ENCODE results near the gene ARMC8.

ARMC8 gene

DNA sequence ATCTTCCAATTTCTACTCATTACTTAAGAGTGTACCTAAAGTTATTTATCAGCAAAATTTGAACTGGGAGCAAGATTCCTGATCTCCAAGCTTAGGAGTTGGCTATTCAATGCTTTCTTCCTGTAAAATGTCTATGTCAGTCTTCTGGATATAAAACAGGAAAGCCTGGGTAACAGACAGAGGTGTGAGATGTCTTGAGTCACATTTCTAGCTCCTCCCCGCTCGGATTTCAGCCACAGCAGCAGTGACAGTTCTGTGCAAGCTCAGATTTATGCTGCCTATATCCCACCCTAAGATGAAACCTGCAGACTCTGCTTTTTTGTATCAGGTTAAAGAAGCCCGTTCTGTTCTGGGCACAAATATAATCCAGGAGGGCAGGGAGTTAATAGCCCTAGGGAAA lies 2.1 kb upstream of the ARMC8 start:
- TF ChIP-seq, protein P1, sequence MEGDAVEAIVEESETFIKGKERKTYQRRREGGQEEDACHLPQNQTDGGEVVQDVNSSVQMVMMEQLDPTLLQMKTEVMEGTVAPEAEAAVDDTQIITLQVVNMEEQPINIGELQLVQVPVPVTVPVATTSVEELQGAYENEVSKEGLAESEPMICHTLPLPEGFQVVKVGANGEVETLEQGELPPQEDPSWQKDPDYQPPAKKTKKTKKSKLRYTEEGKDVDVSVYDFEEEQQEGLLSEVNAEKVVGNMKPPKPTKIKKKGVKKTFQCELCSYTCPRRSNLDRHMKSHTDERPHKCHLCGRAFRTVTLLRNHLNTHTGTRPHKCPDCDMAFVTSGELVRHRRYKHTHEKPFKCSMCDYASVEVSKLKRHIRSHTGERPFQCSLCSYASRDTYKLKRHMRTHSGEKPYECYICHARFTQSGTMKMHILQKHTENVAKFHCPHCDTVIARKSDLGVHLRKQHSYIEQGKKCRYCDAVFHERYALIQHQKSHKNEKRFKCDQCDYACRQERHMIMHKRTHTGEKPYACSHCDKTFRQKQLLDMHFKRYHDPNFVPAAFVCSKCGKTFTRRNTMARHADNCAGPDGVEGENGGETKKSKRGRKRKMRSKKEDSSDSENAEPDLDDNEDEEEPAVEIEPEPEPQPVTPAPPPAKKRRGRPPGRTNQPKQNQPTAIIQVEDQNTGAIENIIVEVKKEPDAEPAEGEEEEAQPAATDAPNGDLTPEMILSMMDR (IDR thresholded peaks at IDR 0.05; ENCODE audit: borderline replicate concordance, control extremely low read depth, extremely low read depth, insufficient read depth, missing control alignments), result no peak
- DNase-seq (ENCODE audit: low spot score), result no peak
- in situ Hi-C loops (cut with MboI; ENCODE audit: low sequenced_read_pairs, unreplicated experiment), result no loop called here

DNA sequence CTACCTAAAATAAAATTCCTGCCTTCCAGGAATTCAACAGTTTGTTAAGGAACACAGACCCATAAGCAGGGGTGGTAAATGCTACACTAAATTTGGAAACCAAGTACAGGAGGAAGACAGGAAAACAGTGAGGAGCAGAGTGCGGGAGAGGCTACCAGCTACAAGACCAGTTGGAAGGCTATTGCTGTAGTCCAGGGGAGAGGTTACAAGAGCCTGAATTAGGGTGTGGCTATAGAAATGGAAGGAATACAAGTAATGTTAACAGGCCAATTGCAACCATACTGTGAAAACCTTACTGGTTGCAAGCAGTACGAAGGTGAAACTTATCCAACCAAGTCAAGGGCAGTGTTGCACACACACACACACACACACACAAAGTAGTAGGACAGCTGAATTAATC lies 880 bp upstream of the ARMC8 start:
- no peak for DNase-seq (ENCODE audit: low spot score)
- in situ Hi-C loops (cut with MboI; ENCODE audit: low sequenced_read_pairs, unreplicated experiment), result no loop called here
- TF ChIP-seq, protein P1 (IDR thresholded peaks at IDR 0.05; ENCODE audit: borderline replicate concordance, control extremely low read depth, extremely low read depth, insufficient read depth, missing control alignments), result no peak

DNA sequence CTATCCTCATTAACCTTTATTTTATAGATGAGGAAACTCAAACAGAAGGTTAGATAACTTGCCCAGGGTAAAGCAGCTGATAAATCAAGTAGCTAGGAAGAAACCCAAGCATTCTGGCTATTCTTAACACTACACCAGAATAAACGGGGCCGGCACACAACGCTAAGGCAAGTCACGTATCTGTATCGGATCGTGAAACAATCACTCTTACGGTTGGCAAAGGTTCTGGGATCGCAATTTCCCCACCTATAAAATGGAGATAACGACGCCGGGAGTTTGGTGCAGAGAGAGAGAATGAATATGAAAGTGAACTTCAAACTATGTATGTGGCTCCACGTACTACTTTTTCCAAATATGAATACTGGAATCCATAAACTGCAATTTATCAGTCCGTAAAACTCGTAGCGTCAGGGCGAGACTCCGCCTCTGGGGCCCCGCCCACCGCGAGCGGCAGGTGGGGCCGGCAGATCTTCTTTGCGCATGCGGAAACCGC lies 252 bp upstream of the ARMC8 start:
- in situ Hi-C loops (cut with MboI; ENCODE audit: low sequenced_read_pairs, unreplicated experiment), result no loop called here
- peak; percentile 96 for DNase-seq (ENCODE audit: low spot score)
- TF ChIP-seq, protein P1 (IDR thresholded peaks at IDR 0.05; ENCODE audit: borderline replicate concordance, control extremely low read depth, extremely low read depth, insufficient read depth, missing control alignments), result no peak

DNA sequence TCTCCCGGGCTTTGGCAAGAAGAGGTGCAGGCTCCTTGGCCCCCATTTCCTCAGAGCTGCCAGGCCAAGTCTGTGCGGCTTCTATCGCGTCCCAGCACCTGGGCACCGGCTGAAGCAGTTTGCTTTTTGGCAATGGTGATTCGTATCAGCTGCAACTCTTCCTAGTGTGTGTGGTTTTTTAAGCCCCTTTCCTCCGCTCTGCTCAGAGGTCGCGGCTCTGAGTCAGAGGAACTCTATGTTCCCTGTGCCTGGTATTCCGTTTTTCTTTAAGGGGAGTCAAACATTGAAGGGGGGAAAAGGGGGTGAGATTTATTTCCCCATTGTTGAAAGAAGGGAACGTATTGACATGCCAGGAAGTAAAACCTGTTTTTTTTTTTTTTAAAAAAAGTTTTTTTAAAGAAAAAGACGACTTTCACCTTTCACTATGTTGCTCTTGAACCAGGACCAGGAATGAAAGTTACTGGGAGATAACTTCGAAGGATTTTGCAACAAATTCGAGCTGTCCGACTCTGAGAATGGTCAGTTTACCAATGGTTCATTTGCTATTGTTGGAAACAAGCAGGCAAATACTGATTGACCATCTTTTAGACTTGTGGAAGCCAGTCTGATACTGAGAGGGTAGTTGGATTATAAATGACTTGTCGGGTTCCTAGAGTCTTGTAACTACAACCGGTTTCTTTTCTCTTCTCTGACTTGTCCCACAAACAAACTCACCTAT lies 1.1 kb downstream of the ARMC8 start:
- TF ChIP-seq, protein P1 (IDR thresholded peaks at IDR 0.05; ENCODE audit: borderline replicate concordance, control extremely low read depth, extremely low read depth, insufficient read depth, missing control alignments), result no peak
- DNase-seq (ENCODE audit: low spot score), result no peak
- in situ Hi-C loops (cut with MboI; ENCODE audit: low sequenced_read_pairs, unreplicated experiment), result no loop called here

DNA sequence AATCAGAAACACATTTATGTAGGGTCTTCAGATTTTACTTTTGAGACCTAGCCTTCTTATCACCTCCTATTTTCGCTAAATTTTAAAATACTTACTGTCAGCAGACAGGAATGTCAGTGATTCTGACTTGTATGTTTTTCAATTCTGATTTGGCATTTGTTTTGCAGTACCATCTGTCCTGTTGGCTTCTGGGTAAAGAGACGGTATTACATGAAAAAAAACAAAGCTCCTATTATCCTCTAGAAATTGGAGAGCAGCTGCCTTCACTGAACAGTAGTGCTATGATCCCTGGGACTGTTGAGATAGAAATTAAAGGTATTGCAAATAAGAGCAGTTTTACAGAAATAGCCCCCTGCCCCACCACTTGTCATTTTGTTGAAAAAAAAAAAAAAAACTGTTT lies 8.4 kb downstream of the ARMC8 start:
- DNase-seq (ENCODE audit: low spot score), result no peak
- in situ Hi-C loops (cut with MboI; ENCODE audit: low sequenced_read_pairs, unreplicated experiment), result no loop called here
- TF ChIP-seq, protein P1 (IDR thresholded peaks at IDR 0.05; ENCODE audit: borderline replicate concordance, control extremely low read depth, extremely low read depth, insufficient read depth, missing control alignments), result no peak

DNA sequence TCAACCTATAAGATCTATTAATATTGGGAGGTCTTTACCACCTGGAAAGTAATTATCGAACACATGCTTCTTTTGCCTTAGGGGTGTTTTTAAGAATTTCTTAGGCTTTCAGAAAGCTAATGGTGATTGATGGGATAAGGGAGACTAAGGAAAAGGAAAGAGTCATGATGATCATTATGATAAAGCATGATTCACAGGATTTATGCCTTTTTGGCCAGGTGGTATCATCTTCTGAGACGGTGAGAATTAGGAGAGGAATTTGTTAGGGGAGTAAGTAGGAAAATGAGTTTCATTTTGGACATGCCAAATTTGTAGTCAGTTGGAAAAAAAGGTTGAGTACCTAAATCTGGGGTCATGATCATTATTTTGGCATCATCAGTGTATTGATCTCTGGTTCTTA lies 8.9 kb downstream of the ARMC8 start:
- TF ChIP-seq, protein P1 (IDR thresholded peaks at IDR 0.05; ENCODE audit: borderline replicate concordance, control extremely low read depth, extremely low read depth, insufficient read depth, missing control alignments), result no peak
- no peak for DNase-seq (ENCODE audit: low spot score)
- in situ Hi-C loops (cut with MboI; ENCODE audit: low sequenced_read_pairs, unreplicated experiment), result no loop called here

All from GM13976 (cell line).